Liver (tissue), 9 donors: ENCODE measurements around the gene LRRFIP2. TPM values are rescaled to one million over a fixed set of nuclear protein-coding genes. Genes with fewer than 3 reads are reported as not detected.

Source experiments
- DNase-seq: peaks from one replicate; pipeline ENCODE4 v3.0.0-alpha.2; 2017; ENCODE audit warnings: low spot score
- H3K27ac ChIP-seq, 2 donors: one replicate each; pipeline ENCODE4 v1.7.0; 2013; ENCODE audit warnings: inconsistent platforms in 2 of 2, low read length in 2 of 2, control low read depth in 1 of 2, low read depth in 1 of 2, mild to moderate bottlenecking in 1 of 2
- H3K27me3 ChIP-seq, 4 donors: one replicate each; pipeline versions ENCODE4 v1.6.1 to v1.7.0; 2013; ENCODE audit warnings: low read length in 3 of 4, inconsistent platforms in 1 of 4, mild to moderate bottlenecking in 1 of 4, moderate library complexity in 1 of 4; ENCODE audit not compliant: control insufficient read depth in 4 of 4, insufficient read depth in 4 of 4
- H3K36me3 ChIP-seq, 4 donors: one replicate each; pipeline versions ENCODE4 v1.6.1 to v1.7.0; 2013; ENCODE audit warnings: low read length in 3 of 4, mild to moderate bottlenecking in 3 of 4, low read depth in 1 of 4, moderate library complexity in 1 of 4; ENCODE audit not compliant: control insufficient read depth in 4 of 4, insufficient read depth in 3 of 4
- H3K4me1 ChIP-seq, 4 donors: one replicate each; pipeline versions ENCODE4 v1.6.1 to v1.7.0; 2013; ENCODE audit warnings: low read length in 3 of 4, mild to moderate bottlenecking in 3 of 4, moderate library complexity in 1 of 4; ENCODE audit not compliant: control insufficient read depth in 4 of 4, insufficient read depth in 4 of 4
- H3K4me3 ChIP-seq, 3 donors: one replicate each; pipeline versions ENCODE4 v1.6.1 to v1.7.0; 2013; ENCODE audit warnings: low read length in 3 of 3, control low read depth in 1 of 3, low read depth in 1 of 3, mild to moderate bottlenecking in 1 of 3
- H3K9ac ChIP-seq, 2 donors: one replicate each; pipeline ENCODE4 v1.7.0; 2013; ENCODE audit warnings: low read length in 2 of 2, mild to moderate bottlenecking in 2 of 2, moderate library complexity in 2 of 2, control low read depth in 1 of 2, low read depth in 1 of 2
- H3K9me3 ChIP-seq, 4 donors: one replicate each; pipeline versions ENCODE4 v1.6.1 to v1.7.0; 2013; ENCODE audit warnings: low read length in 3 of 4; ENCODE audit not compliant: control insufficient read depth in 4 of 4
- ATF3 ChIP-seq: IDR thresholded peaks from 2 replicates; pipeline ENCODE4 v1.6.1; 2016; ENCODE audit warnings: antibody characterized with exemption
- CTCF ChIP-seq: fragments of 150-350 bp; IDR thresholded peaks from 2 replicates; pipeline ENCODE4 v1.5.1; 2017; ENCODE audit warnings: improper control_type of control experiment, low read depth, low read length; ENCODE audit not compliant: missing input control
- FOXA2 ChIP-seq: IDR thresholded peaks from 2 replicates; pipeline ENCODE4 v1.6.1; 2016; ENCODE audit warnings: antibody characterized with exemption
- GABPA ChIP-seq, 2 donors: IDR thresholded peaks in 1 of 2; conservative IDR thresholded peaks in 1 of 2; 2 replicates each; pipeline ENCODE4 v1.6.1; 2016; ENCODE audit warnings: antibody characterized with exemption in 2 of 2, mild to moderate bottlenecking in 1 of 2, moderate library complexity in 1 of 2
- HNF4G ChIP-seq: IDR thresholded peaks from 2 replicates; pipeline ENCODE4 v1.6.1; 2016; ENCODE audit warnings: antibody characterized with exemption
- JUND ChIP-seq, 2 donors: IDR thresholded peaks; 2 replicates each; pipeline ENCODE4 v1.6.1; 2016; ENCODE audit warnings: antibody characterized with exemption in 2 of 2
- MAX ChIP-seq: IDR thresholded peaks from 2 replicates; pipeline ENCODE4 v1.6.1; 2016; ENCODE audit warnings: antibody characterized with exemption
- NR2F2 ChIP-seq: IDR thresholded peaks from 2 replicates; pipeline ENCODE4 v1.6.1; 2016; ENCODE audit warnings: antibody characterized with exemption
- RAD21 ChIP-seq, 2 donors: IDR thresholded peaks; 2 replicates each; pipeline ENCODE4 v1.6.1; 2016; ENCODE audit warnings: antibody characterized with exemption in 2 of 2, mild to moderate bottlenecking in 2 of 2
- REST ChIP-seq: IDR thresholded peaks from 2 replicates; pipeline ENCODE4 v1.6.1; 2016; ENCODE audit warnings: antibody characterized with exemption, mild to moderate bottlenecking
- RXRA ChIP-seq, 2 donors: IDR thresholded peaks; 2 replicates each; pipeline ENCODE4 v1.6.1; 2017 to 2018; ENCODE audit warnings: antibody characterized with exemption in 2 of 2, mild to moderate bottlenecking in 1 of 2
- TAF1 ChIP-seq: conservative IDR thresholded peaks from 2 replicates; pipeline ENCODE4 v1.6.1; 2016; ENCODE audit warnings: antibody characterized with exemption, mild to moderate bottlenecking
- YY1 ChIP-seq: IDR thresholded peaks from 2 replicates; pipeline ENCODE4 v1.6.1; 2016; ENCODE audit warnings: antibody characterized with exemption, mild to moderate bottlenecking
- ZBTB33 ChIP-seq: IDR thresholded peaks from 2 replicates; pipeline ENCODE4 v1.6.1; 2016; ENCODE audit warnings: antibody characterized with exemption
- WGBS: extraction: QIAGEN DNeasy Blood & Tissue Kit; methylation state at CpG from one replicate; pipeline ENCODE4 v1.1.7; 2013; 5-methylcytosine and 5-hydroxymethylcytosine counted together
- polyA plus RNA-seq, 2 donors: library from polyadenylated mRNA; stranded (reverse) in 1 of 2; unstranded in 1 of 2; fragments of 200-250 nt in 1 of 2; fragments of >200 nt in 1 of 2; fragmentation: Nextera tagmentation in 1 of 2; extraction: Ambion mirVana in 1 of 2; gene quantifications; one replicate each; pipeline versions ENCODE4 v1.2.1 to v1.2.3, GENCODE V29; 2013 to 2015
- total RNA-seq, 2 donors: library from RNA; depleted of rRNA; stranded (reverse); fragments of >200 nt; gene quantifications; one replicate each; pipeline ENCODE4 v1.2.3, GENCODE V29; 2014
- donor health status: healthy.
- donor health status: healthy.
- donor health status: healthy.
- donor health status: healthy.
- donor health status: healthy.

The LRRFIP2 gene
- total and polyA plus RNA-seq, 4 donors = 22.6 to 56.9 (median 39.8) TPM

- no peaks in the 10 kb centered on the region for H3K27me3 ChIP-seq
- DNase-seq = no peak
- 68% methylated on average over 4 of the region's 4 CpGs for WGBS
- H3K36me3 ChIP-seq = peaks cover 0 to 12% (median 2%) of the 10 kb centered on the region in 4 donors
- no peaks in the 10 kb centered on the region for H3K9me3 ChIP-seq
- no peak overlapping the region for H3K27ac ChIP-seq
- no peak overlapping the region for H3K9ac ChIP-seq
- peaks cover 2 to 11% (median 8%) of the 10 kb centered on the region in 4 donors for H3K4me1 ChIP-seq
- no peak for TF ChIP-seq RXRA (IDR thresholded peaks at IDR 0.05)
- no peak for TF ChIP-seq RAD21 (IDR thresholded peaks at IDR 0.05)
- TF ChIP-seq YY1 = no peak
- TF ChIP-seq REST = no peak
- no peak for TF ChIP-seq ATF3
- TF ChIP-seq NR2F2 = no peak
- TF ChIP-seq HNF4G = no peak
- TF ChIP-seq ZBTB33 = no peak
- no peak for TF ChIP-seq FOXA2
- no peak for TF ChIP-seq JUND (IDR thresholded peaks at IDR 0.05)
- no peak for TF ChIP-seq GABPA (IDR thresholded peaks at IDR 0.05 in 1 of 2, conservative IDR thresholded peaks at IDR 0.05 in 1 of 2)
- no peak for TF ChIP-seq CTCF
- H3K4me3 ChIP-seq = no peak overlapping the region
Observed at GRCh38 chr3:37171144-37171543, 3.2 kb downstream of the LRRFIP2 start.

GRCh38 chr3:37170513-37170912, 3.9 kb downstream of the LRRFIP2 start:
- H3K4me1 ChIP-seq = peaks cover 2 to 11% (median 8%) of the 10 kb centered on the region in 4 donors
- no peak for DNase-seq
- no peaks in the 10 kb centered on the region for H3K27me3 ChIP-seq
- no peak overlapping the region for H3K9ac ChIP-seq
- H3K4me3 ChIP-seq = no peak overlapping the region
- TF ChIP-seq REST = no peak
- TF ChIP-seq MAX = no peak
- TF ChIP-seq TAF1 = no peak
- H3K9me3 ChIP-seq = no peaks in the 10 kb centered on the region
- no peak overlapping the region for H3K27ac ChIP-seq
- WGBS = 86% methylated on average over 9 of the region's 9 CpGs
- H3K36me3 ChIP-seq = peaks cover 0 to 12% (median 2%) of the 10 kb centered on the region in 4 donors
